Neuronal stem cell (in vitro differentiated cells): ENCODE measurements around the gene FCRLB.

Experiments
- DNase-seq: peaks from one replicate; pipeline ENCODE4 v3.0.0-alpha.2; 2013; ENCODE audit warnings: low spot score
- H2AFZ ChIP-seq: one replicate; pipeline ENCODE4 v1.6.1; 2013; ENCODE audit warnings: mild to moderate bottlenecking, low read length, inconsistent platforms
- H2AK5ac ChIP-seq: 2 replicates; pipeline ENCODE4 v1.6.1; 2013; ENCODE audit warnings: low read depth, mild to moderate bottlenecking, inconsistent platforms, low read length, moderate library complexity, mixed read lengths
- H2BK120ac ChIP-seq: 2 replicates; pipeline ENCODE4 v1.6.1; 2013; ENCODE audit warnings: low read depth, mild to moderate bottlenecking, inconsistent platforms, low read length, moderate library complexity, mixed read lengths
- H2BK12ac ChIP-seq: one replicate; pipeline ENCODE4 v1.6.1; 2013; ENCODE audit warnings: low read length, inconsistent platforms
- H2BK15ac ChIP-seq: 2 replicates; pipeline ENCODE4 v1.6.1; 2013; ENCODE audit warnings: mild to moderate bottlenecking, low read length, inconsistent platforms, mixed read lengths
- H2BK5ac ChIP-seq: one replicate; pipeline ENCODE4 v1.6.1; 2013; ENCODE audit warnings: inconsistent platforms, mild to moderate bottlenecking, low read length, moderate library complexity
- H3K14ac ChIP-seq: one replicate; pipeline ENCODE4 v1.6.1; 2013; ENCODE audit warnings: low read length, inconsistent platforms
- H3K18ac ChIP-seq: 2 replicates; pipeline ENCODE4 v1.6.1; 2013; ENCODE audit warnings: low read length, inconsistent platforms
- H3K23ac ChIP-seq: 2 replicates; pipeline ENCODE4 v1.6.1; 2013; ENCODE audit warnings: low read depth, mild to moderate bottlenecking, mixed read lengths, low read length, inconsistent platforms; ENCODE audit not compliant: poor library complexity
- H3K27ac ChIP-seq: replicated peaks from 3 replicates; pipeline ENCODE4 v1.5.1; 2013; ENCODE audit warnings: low read length, inconsistent platforms
- H3K27me3 ChIP-seq, 3 experiments: 2 replicates each; pipeline ENCODE4 v1.6.1; 2013; ENCODE audit warnings: low read length in 3 of 3, mild to moderate bottlenecking in 2 of 3, inconsistent platforms in 1 of 3, low read depth in 1 of 3, mixed read lengths in 1 of 3, moderate library complexity in 1 of 3; ENCODE audit not compliant: control insufficient read depth in 3 of 3, insufficient read depth in 3 of 3
- H3K36me3 ChIP-seq, 2 donors: replicated peaks in 1 of 2; 2 replicates each; pipeline ENCODE4 v1.6.1; 2013; ENCODE audit warnings: low read length in 2 of 2; ENCODE audit not compliant: control insufficient read depth in 2 of 2, insufficient read depth in 2 of 2
- H3K4ac ChIP-seq: 2 replicates; pipeline ENCODE4 v1.6.1; 2013; ENCODE audit warnings: inconsistent platforms, mild to moderate bottlenecking, low read length, moderate library complexity
- H3K4me1 ChIP-seq, 2 donors: 1 replicate in 1 of 2; 2 replicates in 1 of 2; pipeline ENCODE4 v1.6.1; 2013; ENCODE audit warnings: low read length in 2 of 2, low read depth in 1 of 2; ENCODE audit not compliant: control insufficient read depth in 2 of 2, insufficient read depth in 1 of 2
- H3K4me2 ChIP-seq: one replicate; pipeline ENCODE4 v1.6.1; 2013; ENCODE audit warnings: mild to moderate bottlenecking, low read length, inconsistent platforms; ENCODE audit not compliant: insufficient read depth, poor library complexity, severe bottlenecking
- H3K4me3 ChIP-seq, 2 donors: 2 replicates each; pipeline ENCODE4 v1.5.1; 2013; ENCODE audit warnings: low read length in 2 of 2, mild to moderate bottlenecking in 2 of 2, inconsistent platforms in 1 of 2, moderate library complexity in 1 of 2
- H3K79me1 ChIP-seq: one replicate; pipeline ENCODE4 v1.6.1; 2013; ENCODE audit warnings: low read depth, mild to moderate bottlenecking, inconsistent platforms, low read length, moderate library complexity
- H3K9ac ChIP-seq: one replicate; pipeline ENCODE4 v1.6.1; 2013; ENCODE audit warnings: mild to moderate bottlenecking, low read depth, low read length, inconsistent platforms; ENCODE audit not compliant: poor library complexity
- H3K9me3 ChIP-seq, 2 donors: replicated peaks in 1 of 2; 2 replicates each; pipeline versions ENCODE3 to v1.6.1; 2013; ENCODE audit warnings: low read length in 2 of 2, mild to moderate bottlenecking in 2 of 2, inconsistent platforms in 1 of 2, low read depth in 1 of 2, mixed read lengths in 1 of 2, moderate library complexity in 1 of 2; ENCODE audit not compliant: control insufficient read depth in 2 of 2, insufficient read depth in 1 of 2
- H4K8ac ChIP-seq: one replicate; pipeline ENCODE4 v1.6.1; 2013; ENCODE audit warnings: low read depth, mild to moderate bottlenecking, inconsistent platforms, low read length, moderate library complexity
- H4K91ac ChIP-seq: one replicate; pipeline ENCODE4 v1.6.1; 2013; ENCODE audit warnings: low read length, low read depth, mild to moderate bottlenecking, inconsistent platforms; ENCODE audit not compliant: poor library complexity
- whole genome bisulfite sequencing, 2 donors: extraction: QIAGEN DNeasy Blood & Tissue Kit; methylation state at CpG; one replicate each; pipeline ENCODE4 v1.1.7; 2013; ENCODE audit warnings: missing lambda C conversion rate in 2 of 2, mixed read lengths in 1 of 2; ENCODE audit not compliant: insufficient read length in 2 of 2, insufficient replicate concordance in 1 of 2; ENCODE audit errors: extremely low coverage in 2 of 2; 5-methylcytosine and 5-hydroxymethylcytosine counted together

The FCRLB gene

GRCh38 chr1:161730050-161730564, 8.8 kb downstream of the FCRLB start:
- H2BK15ac ChIP-seq, result no peak overlapping the region
- H4K8ac ChIP-seq, result no peak overlapping the region
- H3K4ac ChIP-seq, result no peak overlapping the region

GRCh38 chr1:161731241-161731640, 9.9 kb downstream of the FCRLB start:
- Histone ChIP-seq H2AK5ac (no peak overlapping the region), H3K4me2 (no peak overlapping the region), H2BK15ac (no peak overlapping the region), H2BK5ac (no peak overlapping the region), H3K4ac (no peak overlapping the region), H3K9me3 (no peaks in the 10 kb centered on the region), H2BK12ac (no peak overlapping the region), H3K4me1 (no peaks in the 10 kb centered on the region), H3K36me3 (no peaks in the 10 kb centered on the region), H4K91ac (no peak overlapping the region), H2AFZ (no peak overlapping the region), H3K79me1 (no peaks in the 10 kb centered on the region), H3K27me3 (peaks cover 0 to 60% (median 0%) of the 10 kb centered on the region in 3 experiments), H2BK120ac (no peak overlapping the region), H3K18ac (no peak overlapping the region), H3K23ac (no peak overlapping the region), H3K9ac (no peak overlapping the region), H4K8ac (no peak overlapping the region), H3K14ac (no peak overlapping the region), H3K27ac (no peak overlapping the region), H3K4me3 (no peak overlapping the region)
- no CpG with 5 or more reads among the region's 6 CpGs for whole genome bisulfite sequencing, 2 donors
- no peak for DNase-seq

More at GRCh38 chr1:161730050-161730564, 8.8 kb downstream of the FCRLB start:
- Histone ChIP-seq H3K14ac (no peak overlapping the region), H3K18ac (no peak overlapping the region), H2AK5ac (no peak overlapping the region), H2BK120ac (no peak overlapping the region), H2AFZ (no peak overlapping the region), H3K4me3 (no peak overlapping the region), H3K9me3 (no peaks in the 10 kb centered on the region), H2BK5ac (no peak overlapping the region), H3K36me3 (no peaks in the 10 kb centered on the region), H3K9ac (no peak overlapping the region), H4K91ac (no peak overlapping the region), H3K27ac (no peak overlapping the region), H3K4me2 (no peak overlapping the region), H2BK12ac (no peak overlapping the region), H3K4me1 (peaks cover 3 to 4% of the 10 kb centered on the region in 2 donors), H3K27me3 (peaks cover 0 to 55% (median 11%) of the 10 kb centered on the region in 3 experiments), H3K23ac (no peak overlapping the region), H3K79me1 (no peaks in the 10 kb centered on the region)
- DNase-seq, result no peak
- no CpG with 5 or more reads among the region's 6 CpGs for WGBS, 2 donors

GRCh38 chr1:161731981-161732718, 10.8 kb downstream of the FCRLB start:
- Histone ChIP-seq H3K9me3 (no peaks in the 10 kb centered on the region), H3K4ac (no peak overlapping the region), H2BK15ac (no peak overlapping the region), H4K91ac (no peak overlapping the region), H3K9ac (no peak overlapping the region), H3K4me2 (no peak overlapping the region), H3K27me3 (peaks cover 0 to 69% (median 0%) of the 10 kb centered on the region in 3 experiments), H3K23ac (no peak overlapping the region), H3K4me1 (no peaks in the 10 kb centered on the region), H3K18ac (no peak overlapping the region), H2AK5ac (no peak overlapping the region), H2BK120ac (no peak overlapping the region), H2BK12ac (no peak overlapping the region), H3K27ac (no peak overlapping the region), H3K4me3 (no peak overlapping the region), H3K14ac (no peak overlapping the region), H2AFZ (no peak overlapping the region), H3K79me1 (no peaks in the 10 kb centered on the region), H4K8ac (no peak overlapping the region), H3K36me3 (no peaks in the 10 kb centered on the region), H2BK5ac (no peak overlapping the region)
- WGBS, 2 donors, result no CpG with 5 or more reads among the region's 5 CpGs
- no peak for DNase-seq

- no peak overlapping the region for H2BK5ac ChIP-seq
- no peaks in the 10 kb centered on the region for H3K36me3 ChIP-seq
- H2AFZ ChIP-seq, result no peak overlapping the region
- H3K9ac ChIP-seq, result no peak overlapping the region
- no peak for DNase-seq
- no peak overlapping the region for H3K4me2 ChIP-seq
- H3K27ac ChIP-seq, result no peak overlapping the region
- H3K23ac ChIP-seq, result no peak overlapping the region
- H4K8ac ChIP-seq, result no peak overlapping the region
- no peaks in the 10 kb centered on the region for H3K9me3 ChIP-seq
- H4K91ac ChIP-seq, result no peak overlapping the region
- H3K79me1 ChIP-seq, result no peaks in the 10 kb centered on the region
- H3K4me1 ChIP-seq, result no peaks in the 10 kb centered on the region
- no peak overlapping the region for H3K14ac ChIP-seq
- H2BK12ac ChIP-seq, result no peak overlapping the region
- no CpG with 5 or more reads among the region's 1 CpG for WGBS, 2 donors
- no peak overlapping the region for H3K18ac ChIP-seq
- no peak overlapping the region for H2BK15ac ChIP-seq
- no peak overlapping the region for H2BK120ac ChIP-seq
- H3K27me3 ChIP-seq, result peaks cover 0 to 77% (median 0%) of the 10 kb centered on the region in 3 experiments
- H3K4ac ChIP-seq, result no peak overlapping the region
- no peak overlapping the region for H2AK5ac ChIP-seq
- H3K4me3 ChIP-seq, result no peak overlapping the region
Measured at GRCh38 chr1:161733526-161733925, 12.2 kb downstream of the FCRLB start.
